Stimulated activated naive B cell treated with anti-CD40 and anti-IgM and Interleukin-4, amounts not matched to agents 10 μg/mL and 1 μg/mL and 100 μg/mL, for 72 hours (primary cell): ENCODE results near the gene LRRC23.

Source experiments
- ATAC-seq, 2 donors: fragments of 150-1000 bp; cut with Tn5 transposase; replicated peaks; 2 replicates each; pipeline ENCODE4 v1.10.0; 2021; ENCODE audit warnings: moderate library complexity in 1 of 2
- DNase-seq: peaks from one replicate; pipeline ENCODE4 v3.0.0; 2021
- H3K27ac Mint-ChIP-seq: one replicate; pipeline ENCODE4 v1.8.0; 2022; ENCODE audit warnings: mild to moderate bottlenecking, mixed read lengths
- H3K27me3 Mint-ChIP-seq, 2 donors: one replicate each; pipeline ENCODE4 v1.8.0; 2022; ENCODE audit warnings: mixed read lengths in 2 of 2
- H3K36me3 Mint-ChIP-seq, 2 donors: one replicate each; pipeline ENCODE4 v1.8.0; 2022; ENCODE audit warnings: mixed read lengths in 2 of 2, mild to moderate bottlenecking in 1 of 2
- H3K4me1 Mint-ChIP-seq, 2 donors: one replicate each; pipeline ENCODE4 v1.8.0; 2022; ENCODE audit warnings: mixed read lengths in 2 of 2, mild to moderate bottlenecking in 1 of 2
- H3K4me3 Mint-ChIP-seq, 2 donors: one replicate each; pipeline ENCODE4 v1.8.0; 2022; ENCODE audit warnings: mild to moderate bottlenecking in 2 of 2, mixed read lengths in 2 of 2, moderate library complexity in 1 of 2
- H3K9me3 Mint-ChIP-seq, 2 donors: one replicate each; pipeline ENCODE4 v1.8.0; 2022; ENCODE audit warnings: mixed read lengths in 2 of 2, mild to moderate bottlenecking in 1 of 2

LRRC23 gene

GRCh38 chr12:6962285-6963015, 57.8 kb downstream of the LRRC23 start:
- H3K36me3 Mint-ChIP-seq = peaks cover 54 to 73% of the 10 kb centered on the region in 2 donors

DNA sequence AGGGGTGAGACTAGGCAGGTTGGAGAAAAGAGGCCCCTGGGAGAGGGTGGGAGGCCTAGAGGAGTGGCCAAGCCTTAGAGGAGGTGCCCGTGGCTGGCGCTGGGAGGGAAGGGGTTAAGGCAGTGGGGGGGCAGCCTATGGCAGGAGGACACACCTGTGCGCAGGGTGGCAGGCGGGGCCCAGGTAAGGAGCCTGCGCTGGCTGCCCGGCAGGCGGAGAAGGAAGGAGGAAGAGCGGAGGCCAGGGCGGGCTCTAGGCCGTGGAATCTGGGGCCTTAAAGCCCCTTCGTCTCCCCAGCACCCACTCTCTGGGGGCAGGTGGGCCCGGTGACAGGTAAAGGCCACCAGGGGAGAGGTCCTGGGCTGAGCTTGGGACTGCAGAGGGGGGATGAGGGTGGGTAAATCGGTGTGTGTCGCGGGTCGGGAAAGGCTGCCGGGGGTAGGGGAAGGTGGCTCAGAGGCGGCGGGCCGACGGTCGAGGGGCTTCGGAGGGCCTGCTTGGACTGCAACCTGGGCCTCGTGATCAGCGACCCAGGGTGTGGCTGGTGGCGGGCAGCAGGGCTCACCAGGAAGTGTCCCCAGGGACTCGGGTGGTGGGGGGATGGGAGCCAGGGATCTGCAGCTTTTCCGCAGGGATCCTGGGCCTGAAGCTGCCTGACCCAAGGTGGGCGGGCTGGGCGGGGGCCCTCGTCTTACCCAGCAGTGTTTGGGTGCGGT, 58.6 kb downstream of the LRRC23 start:
- ATAC-seq (no peak), DNase-seq (no peak)
- H3K4me1 Mint-ChIP-seq = peaks cover 68 to 90% of the 10 kb centered on the region in 2 donors
- no peaks in the 10 kb centered on the region for H3K9me3 Mint-ChIP-seq
- peaks cover 55 to 71% of the 10 kb centered on the region in 2 donors for H3K36me3 Mint-ChIP-seq
- H3K27ac Mint-ChIP-seq = peak overlapping the region; percentile 98
- no peaks in the 10 kb centered on the region for H3K27me3 Mint-ChIP-seq
- peak overlapping the region; percentile 2 to 33 for H3K4me3 Mint-ChIP-seq

More at GRCh38 chr12:6962285-6963015, 57.8 kb downstream of the LRRC23 start:
- peak overlapping the region; percentile 89 for H3K4me3 Mint-ChIP-seq
- no peak for DNase-seq
- ATAC-seq = no peak
- peak overlapping the region; percentile 98 for H3K27ac Mint-ChIP-seq
- no peaks in the 10 kb centered on the region for H3K9me3 Mint-ChIP-seq
- H3K4me1 Mint-ChIP-seq = peaks cover 71 to 90% of the 10 kb centered on the region in 2 donors
- H3K27me3 Mint-ChIP-seq = no peaks in the 10 kb centered on the region
